Urinary bladder (tissue), 4 donors: Measurements from ENCODE around the gene SLC16A1. TPM values are rescaled to one million over a fixed set of nuclear protein-coding genes. Genes with fewer than 3 reads are reported as not detected.
"Not testable (repeated sequence)": the region's sequence is repeated elsewhere in the genome, so short reads cannot be mapped to it uniquely, and the experiment has no call there.

Source experiments
- DNase-seq: peaks from one replicate; pipeline ENCODE4 v3.0.0-alpha.2; 2015; ENCODE audit errors: extremely low spot score
- H3K27ac ChIP-seq: one replicate; pipeline ENCODE4 v1.5.1; 2013; ENCODE audit warnings: low read depth, mild to moderate bottlenecking, moderate library complexity
- H3K36me3 ChIP-seq: one replicate; pipeline ENCODE4 v1.6.1; 2013; ENCODE audit warnings: mild to moderate bottlenecking, moderate library complexity; ENCODE audit not compliant: insufficient read depth
- H3K4me1 ChIP-seq: one replicate; pipeline ENCODE4 v1.6.1; 2013; ENCODE audit warnings: mild to moderate bottlenecking, moderate library complexity; ENCODE audit not compliant: insufficient read depth
- H3K4me3 ChIP-seq: one replicate; pipeline ENCODE4 v1.5.1; 2013; ENCODE audit warnings: low read depth, low read length
- WGBS: extraction: QIAGEN DNeasy Blood & Tissue Kit; methylation state at CpG from one replicate; pipeline ENCODE4 v1.1.7; 2013; 5-methylcytosine and 5-hydroxymethylcytosine counted together
- polyA plus RNA-seq: library from polyadenylated mRNA; stranded (reverse); fragments of 200-250 nt; gene quantifications from one replicate; pipeline ENCODE4 v1.2.3, GENCODE V29; 2013
- total RNA-seq: library from RNA; depleted of rRNA; stranded (reverse); fragments of >200 nt; gene quantifications from one replicate; pipeline ENCODE4 v1.2.3, GENCODE V29; 2014
- donor health status: healthy with polysubstance abuse.
- donor health status: healthy.

The SLC16A1 gene
- total and polyA plus RNA-seq, 2 donors: 40.2 to 67.6 TPM

DNA sequence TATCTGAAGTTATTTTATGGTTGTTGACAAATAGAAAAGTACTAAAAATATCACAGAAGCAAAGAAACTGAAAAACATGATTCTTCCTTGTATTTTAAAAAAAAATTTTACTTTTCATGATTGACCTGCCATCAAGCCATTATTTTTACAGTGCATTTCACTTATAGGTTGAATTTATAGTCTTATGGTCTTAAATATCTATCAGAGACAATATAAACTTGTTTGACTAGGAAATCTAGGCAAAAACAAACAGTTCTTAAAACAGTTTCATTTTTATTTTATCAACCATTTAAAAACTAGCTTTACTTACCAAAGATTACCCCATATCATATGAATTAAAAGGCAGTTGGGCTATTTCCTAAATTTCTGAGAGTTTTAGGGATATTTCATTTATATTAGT lies 59.2 kb downstream of the SLC16A1 start:
- H3K36me3 ChIP-seq: no peaks in the 10 kb centered on the region
- no peak overlapping the region for H3K4me3 ChIP-seq
- H3K27ac ChIP-seq: no peak overlapping the region
- DNase-seq: no peak
- no peaks in the 10 kb centered on the region for H3K4me1 ChIP-seq

DNA sequence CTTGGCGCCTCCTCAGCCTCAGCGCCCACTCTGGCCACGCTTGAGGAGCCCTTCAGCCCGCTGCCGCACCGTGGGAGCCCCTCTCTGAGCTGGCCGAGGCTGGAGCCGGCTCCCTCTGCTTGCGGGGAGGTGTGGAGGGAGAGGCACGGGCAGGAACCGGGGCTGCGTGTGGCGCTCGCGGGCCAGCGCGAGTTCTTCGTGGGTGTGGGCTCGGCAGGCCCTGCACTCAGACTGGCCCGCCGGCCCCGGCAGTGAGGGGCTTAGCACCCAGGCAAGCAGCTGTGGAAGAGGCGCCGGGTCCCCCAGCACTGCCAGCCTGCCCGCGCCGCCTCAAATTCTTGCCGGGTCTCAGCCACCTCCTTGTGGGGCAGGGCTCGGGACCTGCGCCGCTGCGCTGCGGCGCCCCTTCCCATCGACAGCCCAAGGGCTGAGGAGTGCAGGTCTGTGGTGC lies 61.4 kb downstream of the SLC16A1 start:
- 96% methylated on average over 35 of the region's 35 CpGs for WGBS
- no peak for DNase-seq

DNA sequence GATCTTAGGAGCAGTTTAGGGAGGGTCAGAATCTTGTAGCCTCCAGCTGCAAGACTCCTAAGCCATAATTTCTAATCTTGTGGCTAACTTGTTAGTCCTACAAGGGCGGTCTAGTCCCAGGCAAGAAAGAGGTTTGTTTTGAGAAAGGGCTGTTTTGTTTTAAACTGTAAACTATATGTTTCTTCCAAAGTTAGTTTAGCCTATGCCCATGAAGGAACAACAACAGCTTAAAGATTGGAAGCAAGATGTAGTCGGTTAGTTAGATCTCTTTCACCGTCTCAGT lies 62.0 kb downstream of the SLC16A1 start:
- DNase-seq: no peak
- H3K4me3 ChIP-seq: no peak overlapping the region
- H3K27ac ChIP-seq: no peak overlapping the region
- H3K36me3 ChIP-seq: no peaks in the 10 kb centered on the region
- 94% methylated on average over 3 of the region's 3 CpGs for WGBS
- no peaks in the 10 kb centered on the region for H3K4me1 ChIP-seq

More for the DNA sequence above, 61.4 kb downstream of the SLC16A1 start:
- Histone ChIP-seq H3K4me1 (no peaks in the 10 kb centered on the region), H3K27ac (no peak overlapping the region), H3K36me3 (no peaks in the 10 kb centered on the region), H3K4me3 (no peak overlapping the region)

DNA sequence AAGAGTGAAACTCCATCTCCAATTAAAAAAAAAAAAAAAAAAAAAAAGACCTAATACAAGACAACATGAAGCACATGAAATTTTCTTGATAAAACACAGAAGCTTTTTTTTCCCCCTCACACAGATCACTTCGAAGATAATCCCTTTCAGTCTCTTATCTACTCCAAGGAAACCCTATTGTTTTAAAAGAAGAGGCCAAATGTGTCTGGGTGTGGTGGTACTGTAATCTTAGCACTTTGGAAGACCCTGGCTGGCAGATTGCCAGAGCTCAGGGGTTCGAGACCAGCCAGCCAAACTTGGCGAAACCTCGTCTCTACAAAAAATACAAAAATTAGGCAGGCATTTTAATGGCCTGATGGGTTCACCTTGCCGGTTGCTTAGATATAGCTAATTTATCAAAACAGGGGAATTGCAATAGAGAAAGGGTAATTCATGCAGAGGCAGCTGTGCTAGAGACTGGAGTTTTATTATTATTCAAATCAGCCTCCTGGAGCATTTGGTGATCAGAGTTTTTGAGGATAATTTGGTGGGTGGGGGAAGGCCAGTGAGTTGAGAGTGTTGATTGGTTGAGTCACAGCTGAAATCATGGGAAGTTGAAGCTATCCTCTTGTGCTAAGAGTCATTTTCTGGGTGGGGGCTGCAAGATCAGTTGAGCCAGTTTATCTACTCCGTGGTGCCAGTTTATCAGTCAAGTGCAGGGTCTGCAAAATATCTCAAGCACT lies 62.5 kb downstream of the SLC16A1 start:
- Histone ChIP-seq H3K27ac (no peak overlapping the region), H3K4me3 (no peak overlapping the region), H3K4me1 (no peaks in the 10 kb centered on the region), H3K36me3 (no peaks in the 10 kb centered on the region)
- WGBS: 85% methylated on average over 6 of the region's 6 CpGs
- DNase-seq: no peak

DNA sequence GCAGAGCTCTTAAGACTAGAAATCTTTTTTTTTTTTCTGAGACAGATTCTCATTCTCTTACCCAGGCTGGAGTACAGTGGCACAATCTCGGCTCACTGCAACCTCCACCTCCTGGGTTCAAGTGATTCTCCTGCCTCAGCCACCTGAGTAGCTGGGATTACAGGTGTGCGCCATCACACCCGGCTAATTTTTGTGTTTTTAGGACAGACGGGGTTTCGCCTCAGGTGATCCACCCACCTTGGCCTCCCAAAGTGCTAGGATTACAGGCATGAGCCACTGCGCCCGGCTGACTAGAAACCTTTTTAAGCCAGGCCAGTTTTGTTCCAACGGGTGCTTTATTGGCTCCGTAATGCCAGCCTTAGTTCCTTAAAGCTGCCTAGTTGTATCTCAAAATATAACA lies 66.1 kb downstream of the SLC16A1 start:
- H3K4me1 ChIP-seq, H3K4me3 ChIP-seq, H3K36me3 ChIP-seq, H3K27ac ChIP-seq, DNase-seq: not testable (repeated sequence)
- WGBS: 90% methylated on average over 9 of the region's 9 CpGs

DNA sequence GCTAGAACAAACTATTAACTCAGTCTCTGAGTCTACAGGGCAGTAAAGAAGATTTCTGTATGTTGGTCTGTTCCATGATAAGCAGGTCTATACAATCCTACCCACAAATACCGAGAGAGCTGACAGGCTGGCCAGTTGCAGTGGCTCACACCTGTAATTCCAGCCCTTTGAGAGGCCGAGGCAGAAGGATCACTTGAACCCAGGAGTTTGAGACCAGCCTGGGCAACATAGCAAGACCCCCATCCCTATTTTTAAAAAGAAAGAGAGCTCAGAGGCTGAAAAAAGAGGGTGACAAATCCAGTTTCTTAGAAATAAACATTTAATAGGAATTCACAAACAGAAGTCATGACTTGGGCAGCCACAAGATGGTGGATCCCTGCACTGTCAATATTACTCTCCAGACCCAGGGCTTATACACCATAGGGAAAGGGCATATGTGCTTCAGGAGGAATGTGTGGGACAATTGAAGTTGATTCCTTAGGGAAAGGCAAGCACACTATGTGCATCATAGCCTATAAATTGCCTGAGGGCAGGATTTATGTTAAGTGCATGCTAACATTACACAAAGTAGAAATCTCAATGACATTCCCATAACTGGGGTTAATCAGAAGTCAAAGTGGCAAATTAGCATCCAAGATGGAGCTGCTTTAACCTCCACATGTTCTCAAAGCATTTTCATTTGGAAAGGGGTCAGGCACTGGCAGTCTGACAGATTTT lies 66.8 kb downstream of the SLC16A1 start:
- DNase-seq: no peak
- Histone ChIP-seq H3K27ac (no peak overlapping the region), H3K36me3 (no peaks in the 10 kb centered on the region), H3K4me1 (no peaks in the 10 kb centered on the region), H3K4me3 (no peak overlapping the region)
- 91% methylated on average over 2 of the region's 2 CpGs for WGBS

DNA sequence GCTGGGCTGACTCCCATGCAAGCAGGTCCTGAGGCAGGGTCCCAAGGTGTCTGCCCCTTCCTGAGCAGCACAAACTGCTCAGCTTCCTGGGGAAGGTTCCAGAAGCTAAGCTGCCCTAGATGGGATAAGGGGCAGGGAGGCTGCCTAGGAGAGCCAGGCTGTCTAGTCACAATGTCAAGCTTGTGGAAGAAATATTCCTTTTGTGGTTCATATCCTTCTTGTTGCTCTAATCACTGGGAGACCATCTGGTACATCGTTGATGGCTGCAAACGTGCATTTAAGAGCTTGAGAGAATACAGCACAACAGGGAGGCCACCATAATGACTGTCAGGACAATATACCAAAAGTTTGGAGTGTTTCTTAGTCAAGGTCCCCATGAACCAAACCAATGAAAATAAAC lies 67.4 kb downstream of the SLC16A1 start:
- 65% methylated on average over 2 of the region's 2 CpGs for WGBS
- Histone ChIP-seq H3K27ac (no peak overlapping the region), H3K4me3 (no peak overlapping the region), H3K4me1 (no peaks in the 10 kb centered on the region), H3K36me3 (no peaks in the 10 kb centered on the region)
- DNase-seq: no peak

DNA sequence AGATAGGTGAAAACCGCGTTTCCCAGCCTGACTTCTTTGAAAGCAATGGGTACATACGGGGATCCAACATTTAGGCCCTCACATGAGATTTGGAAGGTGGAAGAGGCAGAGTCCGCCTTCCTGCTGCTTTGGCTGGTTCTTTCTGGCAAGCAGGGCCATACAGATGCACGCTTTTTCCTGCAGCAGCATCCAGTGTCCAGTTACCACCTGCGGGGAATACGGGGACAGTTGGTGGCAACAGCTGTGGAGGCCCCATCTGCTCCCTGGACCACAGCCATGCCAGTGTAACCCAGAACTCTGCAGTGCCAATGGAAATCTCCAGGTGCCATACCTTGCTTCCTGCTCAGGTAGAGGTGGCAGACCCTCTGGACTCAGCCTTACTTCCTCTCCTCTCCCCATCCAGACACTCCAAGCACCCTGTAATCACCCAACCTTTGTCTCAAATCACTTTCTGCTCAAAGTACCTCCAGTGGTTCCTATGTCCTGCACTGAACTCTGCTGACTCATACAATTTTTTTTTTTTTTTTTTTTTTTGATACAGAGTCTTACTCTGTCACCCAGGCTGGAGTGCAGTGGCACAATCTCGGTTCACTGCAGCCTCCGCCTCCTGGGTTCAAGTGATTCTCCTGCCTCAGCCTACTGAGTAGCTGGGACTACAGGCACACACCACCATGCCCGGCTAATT lies 68.3 kb downstream of the SLC16A1 start:
- DNase-seq: no peak
- WGBS: 90% methylated on average over 10 of the region's 10 CpGs

DNA sequence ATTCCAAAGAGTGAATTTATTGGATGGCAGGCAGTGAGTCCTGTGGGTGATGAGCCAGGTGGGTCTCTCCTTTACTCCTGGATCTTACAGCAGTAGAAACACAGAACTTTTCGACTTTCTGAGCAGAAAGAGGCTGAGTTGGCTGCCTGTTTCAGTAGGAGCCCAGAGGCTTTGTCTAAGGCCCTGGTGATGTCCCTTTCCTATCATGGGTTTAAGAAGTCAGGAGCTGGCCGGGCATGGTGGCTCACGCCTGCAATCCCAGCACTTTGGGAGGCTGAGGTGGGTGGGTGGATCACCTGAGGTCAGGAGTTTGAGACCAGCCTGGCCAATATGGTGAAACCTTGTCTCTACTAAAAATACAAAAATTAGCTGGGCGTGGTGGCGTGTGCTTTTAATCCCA lies 71.0 kb downstream of the SLC16A1 start:
- not testable (repeated sequence) for H3K4me3 ChIP-seq, H3K27ac ChIP-seq, DNase-seq, H3K4me1 ChIP-seq, H3K36me3 ChIP-seq
- 97% methylated on average over 5 of the region's 5 CpGs for WGBS

More for the DNA sequence above, 68.3 kb downstream of the SLC16A1 start:
- no peaks in the 10 kb centered on the region for H3K4me1 ChIP-seq
- no peaks in the 10 kb centered on the region for H3K36me3 ChIP-seq
- no peak overlapping the region for H3K27ac ChIP-seq
- H3K4me3 ChIP-seq: no peak overlapping the region

DNA sequence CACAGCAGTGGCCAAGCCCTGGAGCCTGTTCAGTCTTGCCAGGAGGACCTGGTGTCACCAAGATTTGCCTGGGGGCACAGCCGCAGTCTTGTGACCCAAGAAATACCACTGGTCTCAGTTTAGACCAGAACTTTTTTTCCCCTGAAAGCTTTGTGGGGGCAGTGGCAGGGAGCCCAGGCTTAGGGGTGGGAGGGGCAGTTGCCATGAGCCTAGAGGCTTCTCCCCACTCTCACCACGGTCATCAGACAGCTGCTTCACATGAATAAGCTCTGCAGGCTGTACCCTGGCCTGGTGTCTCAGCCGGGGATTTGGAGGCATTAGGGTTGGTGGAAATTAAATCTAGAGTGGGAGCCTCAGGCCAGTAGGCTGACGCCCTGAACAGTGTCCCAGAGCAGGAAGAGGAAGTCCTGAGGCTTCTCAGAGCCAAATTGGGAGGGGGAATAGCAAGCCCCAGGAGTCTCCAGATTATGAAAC lies 73.7 kb downstream of the SLC16A1 start:
- Histone ChIP-seq H3K4me3 (no peak overlapping the region), H3K4me1 (no peaks in the 10 kb centered on the region), H3K36me3 (no peaks in the 10 kb centered on the region), H3K27ac (no peak overlapping the region)
- DNase-seq: no peak
- WGBS: 46% methylated on average over 4 of the region's 4 CpGs

DNA sequence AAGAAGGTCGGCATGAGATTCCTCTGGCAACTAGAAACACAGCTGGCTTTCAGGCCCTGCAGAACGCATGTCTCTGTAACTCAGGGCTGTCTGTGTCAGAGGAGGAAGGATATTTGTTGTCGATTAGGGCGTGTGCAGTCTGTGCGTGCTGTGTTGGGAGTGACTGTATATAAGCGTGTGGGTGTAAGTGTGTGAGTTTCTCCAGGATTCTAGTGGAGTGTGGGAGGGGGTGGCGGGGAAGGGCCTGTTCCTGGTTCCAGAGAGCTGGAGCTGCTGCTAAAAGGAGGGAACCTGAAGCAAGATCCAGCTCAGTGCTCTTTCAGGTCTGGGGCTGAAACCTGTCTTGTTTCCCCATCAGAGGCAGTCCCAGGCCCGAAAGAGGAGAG lies 74.3 kb downstream of the SLC16A1 start:
- Histone ChIP-seq H3K4me3 (no peak overlapping the region), H3K4me1 (no peaks in the 10 kb centered on the region), H3K27ac (no peak overlapping the region), H3K36me3 (no peaks in the 10 kb centered on the region)
- WGBS: 71% methylated on average over 8 of the region's 8 CpGs
- DNase-seq: no peak

DNA sequence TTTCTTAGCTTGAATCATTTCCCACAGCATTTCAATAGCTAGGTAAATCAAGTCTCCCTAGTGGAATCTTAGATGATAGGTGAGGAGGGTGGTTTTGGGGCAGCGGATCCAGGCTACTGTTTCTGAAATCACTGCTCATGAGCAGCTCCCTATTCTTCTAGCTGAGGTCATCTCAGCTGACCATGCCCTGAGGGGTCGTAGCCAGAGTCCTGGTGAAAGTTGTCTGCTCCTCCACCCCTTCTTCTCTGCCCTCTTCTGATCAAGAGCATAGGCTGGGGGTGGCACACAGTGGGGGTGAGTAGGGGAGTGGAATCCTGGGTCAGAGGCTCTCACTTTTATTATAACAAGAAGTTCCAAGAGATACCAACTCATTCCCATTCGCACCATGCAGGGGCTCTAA lies 76.2 kb downstream of the SLC16A1 start:
- no peak for DNase-seq
- WGBS: 92% methylated on average over 3 of the region's 3 CpGs
- Histone ChIP-seq H3K4me3 (no peak overlapping the region), H3K27ac (no peak overlapping the region), H3K36me3 (no peaks in the 10 kb centered on the region), H3K4me1 (no peaks in the 10 kb centered on the region)

DNA sequence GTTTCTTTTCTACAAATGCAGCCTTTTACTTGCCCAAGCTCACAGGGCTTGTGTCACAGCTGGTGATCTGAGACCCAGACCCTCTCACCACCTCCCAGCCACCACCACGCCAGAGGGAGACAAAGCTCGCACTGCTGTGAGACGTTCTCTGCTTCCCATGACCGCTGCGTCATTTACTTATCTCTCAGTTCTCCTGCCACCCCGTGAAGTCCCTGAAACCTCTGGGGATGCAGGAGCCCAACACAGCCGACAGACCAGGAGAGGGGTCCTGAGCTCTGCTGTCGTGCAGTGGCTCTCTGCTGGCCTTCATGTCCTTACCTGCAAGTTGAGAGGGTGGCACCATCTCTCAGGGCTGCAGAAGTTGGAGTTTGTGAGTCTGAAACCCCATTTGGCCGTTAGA lies 77.7 kb downstream of the SLC16A1 start:
- no peak overlapping the region for H3K4me3 ChIP-seq
- 74% methylated on average over 9 of the region's 9 CpGs for WGBS
- no peak overlapping the region for H3K27ac ChIP-seq
- H3K36me3 ChIP-seq: no peaks in the 10 kb centered on the region
- no peak for DNase-seq
- no peaks in the 10 kb centered on the region for H3K4me1 ChIP-seq

DNA sequence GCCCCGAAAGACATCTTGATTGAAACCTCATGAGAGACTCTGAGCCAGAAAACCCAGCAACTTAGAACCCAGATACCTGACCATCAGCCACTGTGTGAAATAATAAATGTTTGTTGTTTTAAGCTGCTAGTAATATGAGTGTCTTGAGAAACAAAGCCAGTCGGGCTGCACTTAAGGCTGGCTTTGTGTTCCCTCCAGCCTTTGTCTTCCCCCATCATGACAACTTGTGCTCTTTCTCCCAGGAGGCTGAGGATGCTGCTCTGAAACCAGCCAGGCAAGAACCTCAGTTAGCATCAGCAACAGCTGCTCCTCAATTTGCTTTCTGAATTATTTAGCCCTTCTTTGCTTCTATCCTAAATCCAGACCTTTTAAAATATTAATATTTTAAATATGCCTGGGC lies 78.2 kb downstream of the SLC16A1 start:
- no peak overlapping the region for H3K27ac ChIP-seq
- H3K4me1 ChIP-seq: no peaks in the 10 kb centered on the region
- H3K36me3 ChIP-seq: no peaks in the 10 kb centered on the region
- 60% methylated on average over 2 of the region's 2 CpGs for WGBS
- H3K4me3 ChIP-seq: no peak overlapping the region
- no peak for DNase-seq
